CD4-positive, alpha-beta memory T cell (primary cell): ENCODE measurements around the gene MCC. TPM values are rescaled to one million over a fixed set of nuclear protein-coding genes. Genes with fewer than 3 reads are reported as not detected.
A peak's percentile ranks its signal among the peaks of the same experiment; 100 is the strongest.

Source experiments
- CTCF ChIA-PET: fragments of 350-600 bp; sonication (Branson Sonifier 250); formaldehyde crosslinking; loops from one replicate; lab custom pipeline; 2021; ENCODE audit warnings: inconsistent platforms; ENCODE audit not compliant: partially characterized antibody; lab: Charles Lee
- POLR2A ChIA-PET: fragments of 350-600 bp; sonication (Branson Sonifier 250); formaldehyde crosslinking; loops from one replicate; lab custom pipeline; 2021; ENCODE audit not compliant: partially characterized antibody; lab: Charles Lee
- DNase-seq, 5 donors: peaks; one replicate each; pipeline versions ENCODE4 v3.0.0 to v3.0.0-alpha.2; 2020 to 2022; ENCODE audit warnings: mixed read lengths in 1 of 5
- H3K27ac ChIP-seq: one replicate; pipeline ENCODE4 v1.7.0; 2013; ENCODE audit warnings: low read depth, low read length
- H3K27me3 ChIP-seq: 2 replicates; pipeline ENCODE4 v1.7.0; 2013; ENCODE audit warnings: mild to moderate bottlenecking, low read length, moderate library complexity; ENCODE audit not compliant: insufficient read depth
- H3K36me3 ChIP-seq: 2 replicates; pipeline ENCODE4 v1.7.0; 2013; ENCODE audit warnings: mild to moderate bottlenecking, low read length, moderate library complexity; ENCODE audit not compliant: insufficient read depth
- H3K4me1 ChIP-seq: 2 replicates; pipeline ENCODE4 v1.7.0; 2013; ENCODE audit warnings: mild to moderate bottlenecking, low read length, moderate library complexity; ENCODE audit not compliant: insufficient read depth
- H3K4me3 ChIP-seq, 2 donors: one replicate each; pipeline ENCODE4 v1.7.0; 2013; ENCODE audit warnings: low read length in 2 of 2, mild to moderate bottlenecking in 1 of 2
- H3K9me3 ChIP-seq, 2 donors: one replicate each; pipeline ENCODE4 v1.7.0; 2013; ENCODE audit warnings: low read length in 2 of 2, control low read depth in 1 of 2; ENCODE audit not compliant: control insufficient read depth in 1 of 2
- H3K27ac Mint-ChIP-seq, 7 donors: one replicate each; pipeline ENCODE4 v1.8.0; 2020 to 2021; ENCODE audit warnings: mixed read lengths in 7 of 7, mild to moderate bottlenecking in 6 of 7, inconsistent platforms in 3 of 7, moderate library complexity in 3 of 7
- H3K27me3 Mint-ChIP-seq, 2 donors: one replicate each; pipeline ENCODE4 v1.8.0; 2020 to 2021; ENCODE audit warnings: mixed read lengths in 2 of 2
- H3K36me3 Mint-ChIP-seq, 2 donors: one replicate each; pipeline ENCODE4 v1.8.0; 2020 to 2021; ENCODE audit warnings: mixed read lengths in 2 of 2, inconsistent platforms in 1 of 2, mild to moderate bottlenecking in 1 of 2
- H3K4me1 Mint-ChIP-seq, 4 donors: one replicate each; pipeline ENCODE4 v1.8.0; 2020 to 2021; ENCODE audit warnings: mixed read lengths in 4 of 4, mild to moderate bottlenecking in 1 of 4
- H3K4me3 Mint-ChIP-seq, 8 donors: one replicate each; pipeline ENCODE4 v1.8.0; 2020 to 2021; ENCODE audit warnings: mixed read lengths in 8 of 8, mild to moderate bottlenecking in 7 of 8, moderate library complexity in 6 of 8, inconsistent platforms in 3 of 8
- H3K9me3 Mint-ChIP-seq, 8 donors: one replicate each; pipeline ENCODE4 v1.8.0; 2020 to 2021; ENCODE audit warnings: mixed read lengths in 8 of 8, mild to moderate bottlenecking in 5 of 8, inconsistent platforms in 3 of 8, moderate library complexity in 1 of 8
- intact Hi-C: fragments of 100-400 bp; cut with micrococcal nuclease; formaldehyde crosslinking; loops from one replicate; pipeline ENCODE4 v1.15.1; 2023
- polyA plus RNA-seq, 2 donors: library from polyadenylated mRNA; unstranded; fragments of 300-500 nt; fragmentation: Illumina TruSeq; gene quantifications; one replicate each; pipeline ENCODE4 v1.2.3, GENCODE V29; 2021
- total RNA-seq, 2 experiments: library from RNA; stranded (reverse); gene quantifications; one replicate each; pipeline ENCODE4 v1.2.3, GENCODE V29; 2021

The MCC gene
- total and polyA plus RNA-seq, 4 experiments from 2014 or later = 0.92 to 12.1 (median 7.7) TPM

GRCh38 chr5:112976432-112977309 is 511.6 kb downstream of the MCC start, which contains the start of gene DCP2:
Gene DCP2, plus strand, starts transcription at chr5:112976798. Its CDS starts 136 bp downstream, at chr5:112976934.
- Mint-ChIP-seq H3K27me3 (peaks cover 0 to 4% of the 10 kb centered on the region in 2 donors), H3K9me3 (peaks cover 0 to 5% (median 0%) of the 10 kb centered on the region in 8 donors), H3K4me1 (peaks cover 31 to 63% (median 43%) of the 10 kb centered on the region in 4 donors), H3K27ac (peak within 1 kb of the TSS; percentile 94 to 98 (median 97)), H3K36me3 (peaks cover 0 to 32% of the 10 kb centered on the region in 2 donors), H3K4me3 (peak within 1 kb of the TSS; percentile 96 to 100 (median 99))
- ChIA-PET POLR2A (interaction anchor here (0.8 to 2.4 kb wide), 27 partner anchors 9 to 816 kb away, joined by 3 to 53 read pairs (median 5); partner anchors contain the start of genes REEP5, SRP19 and YTHDC2), CTCF (interaction anchor here (0.7 to 4.1 kb wide), 14 partner anchors 9 to 629 kb away, joined by 3 to 32 read pairs (median 4); partner anchors contain the start of genes REEP5 and SRP19)
- H3K36me3 ChIP-seq = no peaks in the 10 kb centered on the region
- H3K4me1 ChIP-seq = peaks cover 45% of the 10 kb centered on the region
- no peaks in the 10 kb centered on the region for H3K9me3 ChIP-seq
- H3K27me3 ChIP-seq = no peaks in the 10 kb centered on the region
- intact Hi-C loops = loop anchor here (1.0 to 5.0 kb wide), 6 partner anchors 46 to 536 kb away; partner anchors contain the start of genes REEP5, SRP19 and YTHDC2
- peak; percentile 95 to 97 (median 97) for DNase-seq
- peak within 1 kb of the TSS; percentile 77 to 79 for H3K4me3 ChIP-seq
- H3K27ac ChIP-seq = peak within 1 kb of the TSS; percentile 85

- ChIA-PET CTCF (interaction anchor here (0.7 to 4.1 kb wide), 14 partner anchors 8 to 630 kb away, joined by 3 to 32 read pairs (median 4); partner anchors contain the start of genes REEP5 and SRP19), POLR2A (interaction anchor here (0.7 to 2.4 kb wide), 28 partner anchors 8 to 815 kb away, joined by 3 to 53 read pairs (median 5); partner anchors contain the start of genes REEP5, SRP19 and YTHDC2)
- Mint-ChIP-seq H3K27me3 (peaks cover 0 to 4% of the 10 kb centered on the region in 2 donors), H3K4me1 (peaks cover 27 to 56% (median 37%) of the 10 kb centered on the region in 4 donors), H3K27ac (peak overlapping the region; percentile 94 to 98 (median 97)), H3K36me3 (peaks cover 0 to 27% of the 10 kb centered on the region in 2 donors), H3K4me3 (peak overlapping the region; percentile 96 to 100 (median 99)), H3K9me3 (peaks cover 0 to 5% (median 0%) of the 10 kb centered on the region in 8 donors)
- Histone ChIP-seq H3K4me3 (peak overlapping the region; percentile 58 to 79), H3K36me3 (no peaks in the 10 kb centered on the region), H3K4me1 (peaks cover 37% of the 10 kb centered on the region), H3K9me3 (no peaks in the 10 kb centered on the region), H3K27me3 (no peaks in the 10 kb centered on the region), H3K27ac (peak overlapping the region; percentile 85)
- intact Hi-C loops = loop anchor here (1.0 to 5.0 kb wide), 6 partner anchors 46 to 536 kb away; partner anchors contain the start of genes REEP5, SRP19 and YTHDC2
- peak in 1 of 5 donors; percentile 1 for DNase-seq
Measured at GRCh38 chr5:112975721-112976431, 512.4 kb downstream of the MCC start.

- DNase-seq = no peak
- H3K9me3 Mint-ChIP-seq = peaks cover 0 to 5% (median 0%) of the 10 kb centered on the region in 8 donors
- POLR2A ChIA-PET = interaction anchor here (1.0 to 2.4 kb wide), 3 partner anchors 7 to 52 kb away, joined by 3 to 31 read pairs (median 5); no protein-coding TSS in a partner anchor
- CTCF ChIA-PET = interaction anchor here (1.5 to 4.1 kb wide), 5 partner anchors 10 to 127 kb away, joined by 4 to 32 read pairs (median 12); partner anchors contain the start of gene REEP5
- Histone ChIP-seq H3K4me3 (no peak overlapping the region), H3K9me3 (no peaks in the 10 kb centered on the region), H3K27ac (no peak overlapping the region), H3K4me1 (peaks cover 27% of the 10 kb centered on the region), H3K27me3 (no peaks in the 10 kb centered on the region), H3K36me3 (no peaks in the 10 kb centered on the region)
- H3K27ac Mint-ChIP-seq = peak overlapping the region in 2 of 7 donors; percentile 37 to 94
- intact Hi-C loops = loop anchor here (5.0 kb wide), 2 partner anchors 423 to 537 kb away; partner anchors contain the start of gene YTHDC2
- H3K27me3 Mint-ChIP-seq = peaks cover 0 to 4% of the 10 kb centered on the region in 2 donors
- peaks cover 21 to 46% (median 30%) of the 10 kb centered on the region in 4 donors for H3K4me1 Mint-ChIP-seq
- H3K4me3 Mint-ChIP-seq = peak overlapping the region in 1 of 8 donors; percentile 99
- H3K36me3 Mint-ChIP-seq = peaks cover 0 to 23% of the 10 kb centered on the region in 2 donors
Measured at GRCh38 chr5:112974901-112975300, 513.4 kb downstream of the MCC start.

GRCh38 chr5:112973904-112974303 is 514.3 kb downstream of the MCC start:
- Mint-ChIP-seq H3K36me3 (peaks cover 0 to 23% of the 10 kb centered on the region in 2 donors), H3K4me3 (no peak overlapping the region), H3K9me3 (peaks cover 0 to 5% (median 0%) of the 10 kb centered on the region in 8 donors), H3K27me3 (peaks cover 0 to 4% of the 10 kb centered on the region in 2 donors), H3K4me1 (peaks cover 20 to 36% (median 25%) of the 10 kb centered on the region in 4 donors), H3K27ac (no peak overlapping the region)
- Histone ChIP-seq H3K9me3 (no peaks in the 10 kb centered on the region), H3K27ac (no peak overlapping the region), H3K36me3 (no peaks in the 10 kb centered on the region), H3K4me1 (peaks cover 17% of the 10 kb centered on the region), H3K27me3 (no peaks in the 10 kb centered on the region), H3K4me3 (no peak overlapping the region)
- CTCF ChIA-PET = interaction anchor here (1.4 to 4.1 kb wide), 4 partner anchors 10 to 126 kb away, joined by 4 to 21 read pairs (median 4); partner anchors contain the start of gene REEP5
- DNase-seq = no peak
- POLR2A ChIA-PET = no interaction called here
- intact Hi-C loops = no loop called here

- Histone ChIP-seq H3K4me3 (no peak overlapping the region), H3K9me3 (no peaks in the 10 kb centered on the region), H3K36me3 (no peaks in the 10 kb centered on the region), H3K27me3 (no peaks in the 10 kb centered on the region), H3K4me1 (peaks cover 9% of the 10 kb centered on the region), H3K27ac (no peak overlapping the region)
- no peak overlapping the region for H3K27ac Mint-ChIP-seq
- peaks cover 0 to 5% (median 0%) of the 10 kb centered on the region in 8 donors for H3K9me3 Mint-ChIP-seq
- intact Hi-C loops = no loop called here
- DNase-seq = no peak
- no peak overlapping the region for H3K4me3 Mint-ChIP-seq
- H3K4me1 Mint-ChIP-seq = peaks cover 14 to 28% (median 19%) of the 10 kb centered on the region in 4 donors
- H3K36me3 Mint-ChIP-seq = peaks cover 0 to 16% of the 10 kb centered on the region in 2 donors
- CTCF ChIA-PET = interaction anchor here (1.8 to 4.1 kb wide), 2 partner anchors 10 to 51 kb away, joined by 5 to 21 read pairs; partner anchors contain the start of gene REEP5
- POLR2A ChIA-PET = no interaction called here
- H3K27me3 Mint-ChIP-seq = peaks cover 0 to 4% of the 10 kb centered on the region in 2 donors
Measured at GRCh38 chr5:112973036-112973435, 515.2 kb downstream of the MCC start.
